HG03066 (cell line): Measurements from ENCODE around the gene SEC61G.
A peak's percentile ranks its signal among the peaks of the same experiment; 100 is the strongest.

Experiments used
- ATAC-seq: cut with Tn5 transposase; IDR thresholded peaks from one replicate; pipeline ENCODE4 v1.9.1; 2021; ENCODE audit warnings: low read depth; ENCODE audit not compliant: unreplicated experiment

Gene SEC61G

DNA sequence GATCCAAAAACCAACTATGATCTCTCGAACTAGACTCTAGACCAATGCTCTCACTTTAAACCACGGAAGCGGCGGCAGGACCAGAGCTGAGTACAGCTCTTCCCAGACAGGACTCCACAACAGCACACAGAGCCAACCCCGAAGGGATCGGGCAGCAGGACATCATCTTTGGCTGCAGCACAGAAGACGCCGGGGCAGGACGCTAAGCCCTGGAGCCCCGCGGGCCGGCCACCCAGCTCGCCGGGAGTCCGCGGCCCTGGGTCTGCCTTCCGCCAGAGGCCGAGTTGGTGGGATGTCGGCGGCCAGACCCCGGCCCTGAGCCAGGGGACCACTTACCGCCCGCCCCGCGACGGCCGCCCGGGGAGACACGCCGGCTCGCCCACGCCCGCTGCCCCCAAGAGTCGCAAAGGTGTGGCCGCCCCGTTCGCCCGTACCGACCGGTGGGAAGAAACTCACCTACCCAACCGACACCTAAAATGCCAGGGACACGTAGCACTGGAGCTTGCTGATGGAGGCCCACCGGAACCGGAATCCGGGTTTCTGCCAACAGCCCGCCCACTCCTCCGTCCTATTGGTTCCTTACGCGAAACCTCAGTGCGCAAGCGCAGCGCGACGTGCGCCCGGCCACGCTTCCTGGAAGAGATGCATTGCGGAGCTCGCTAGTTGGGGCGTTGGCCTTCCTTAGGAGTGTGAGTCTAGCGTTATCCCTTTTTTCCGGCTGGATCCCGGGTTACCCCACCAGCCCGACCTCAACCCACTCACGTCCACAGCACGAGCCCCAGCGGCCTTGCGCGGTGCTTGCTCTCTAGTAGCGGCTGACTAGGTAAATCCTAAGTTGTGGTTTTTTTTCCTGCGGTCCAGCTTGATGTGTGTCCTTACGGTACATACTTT is at the start of gene SEC61G:
Gene SEC61G (minus strand): TSS at position 510 of the 891 bp plus-strand sequence. CDS start 1,623 bp downstream, outside the sequence.
- ATAC-seq = peak; percentile 94

GRCh38 chr7:54802841-54803240 is 43.8 kb upstream of the SEC61G start:
- ATAC-seq = no peak

GRCh38 chr7:54802114-54802513 is 43.1 kb upstream of the SEC61G start:
- no peak for ATAC-seq

- no peak for ATAC-seq
Observed at GRCh38 chr7:54799792-54800191, 40.8 kb upstream of the SEC61G start.

GRCh38 chr7:54798530-54798929 is 39.5 kb upstream of the SEC61G start:
- ATAC-seq = no peak

DNA sequence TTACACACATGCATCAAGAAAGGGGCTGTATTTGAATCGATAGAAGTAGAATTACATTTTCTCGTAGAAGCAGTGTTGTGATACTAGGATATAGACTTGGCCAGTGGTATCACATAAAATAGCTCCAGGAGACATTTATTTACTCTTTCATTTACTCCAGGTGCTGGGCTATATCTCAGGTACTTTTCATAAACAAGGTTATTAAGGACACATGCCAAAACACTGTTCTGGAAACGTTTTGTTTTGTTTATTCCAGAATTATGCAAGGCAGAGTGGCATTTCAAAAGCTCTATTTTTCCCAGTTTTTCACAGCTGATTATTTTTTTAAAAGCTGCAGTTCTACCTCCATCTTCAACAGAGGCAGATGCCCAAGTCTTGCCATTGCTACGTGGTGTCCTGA is 37.8 kb upstream of the SEC61G start:
- no peak for ATAC-seq

DNA sequence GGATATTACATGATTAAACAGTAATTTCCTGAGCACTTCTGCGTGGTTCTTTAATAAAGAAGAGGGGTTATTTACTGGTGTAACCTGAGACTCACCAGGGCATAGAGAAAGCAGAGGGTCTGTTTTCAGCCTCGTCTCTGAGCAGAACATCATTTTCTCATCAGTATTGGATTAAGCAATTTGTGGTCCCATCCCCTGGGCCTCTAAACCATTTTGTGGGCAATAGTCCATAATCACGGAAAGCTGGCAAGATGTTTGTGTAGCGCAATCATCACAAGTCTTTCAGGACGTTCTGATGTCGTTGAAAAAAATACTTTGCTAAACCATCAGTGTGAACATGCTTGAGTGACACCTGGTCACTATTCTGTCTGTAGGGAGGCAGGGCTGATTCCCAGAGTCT is 37.1 kb upstream of the SEC61G start:
- ATAC-seq = no peak

DNA sequence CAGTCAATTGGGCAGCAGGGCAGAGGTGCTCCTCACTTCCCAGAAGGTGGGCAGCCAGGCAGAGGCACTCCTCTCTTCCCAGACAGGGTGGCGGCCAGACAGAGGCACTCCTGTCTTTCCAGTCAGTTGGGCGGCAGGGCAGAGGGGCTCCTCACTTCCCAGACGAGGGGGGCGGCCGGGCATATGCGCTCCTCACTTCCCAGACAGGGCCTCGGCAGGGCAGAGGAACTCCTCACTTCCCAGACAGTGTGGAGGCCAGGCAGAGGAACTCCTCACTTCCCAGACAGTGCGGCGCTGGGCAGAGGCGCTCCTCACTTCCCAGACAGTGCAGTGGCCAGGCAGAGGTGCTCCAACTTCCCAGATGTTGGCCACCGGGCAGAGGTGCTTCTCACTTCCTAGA is 33.4 kb upstream of the SEC61G start:
- ATAC-seq = no peak

GRCh38 chr7:54788664-54789063 is 29.7 kb upstream of the SEC61G start:
- ATAC-seq = no peak

DNA sequence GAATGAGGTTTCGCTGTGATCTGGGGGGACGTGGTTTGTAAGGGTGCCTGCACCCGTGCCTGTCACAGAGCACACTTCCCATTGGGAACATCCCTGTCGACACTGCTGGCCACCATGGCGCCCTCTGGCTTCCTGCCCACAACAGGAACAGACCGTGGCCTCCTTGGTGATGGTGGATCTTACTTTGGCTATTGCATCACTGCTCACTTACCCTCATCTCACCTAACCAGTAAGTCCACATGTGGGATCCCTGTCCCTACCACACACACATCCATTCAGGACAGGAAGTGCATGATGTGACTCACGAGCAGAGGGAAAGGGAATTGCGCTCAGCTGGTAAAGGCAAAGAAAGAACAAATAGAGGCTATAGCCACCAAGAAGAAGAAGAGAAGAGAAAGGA is 26.2 kb upstream of the SEC61G start:
- ATAC-seq = no peak

DNA sequence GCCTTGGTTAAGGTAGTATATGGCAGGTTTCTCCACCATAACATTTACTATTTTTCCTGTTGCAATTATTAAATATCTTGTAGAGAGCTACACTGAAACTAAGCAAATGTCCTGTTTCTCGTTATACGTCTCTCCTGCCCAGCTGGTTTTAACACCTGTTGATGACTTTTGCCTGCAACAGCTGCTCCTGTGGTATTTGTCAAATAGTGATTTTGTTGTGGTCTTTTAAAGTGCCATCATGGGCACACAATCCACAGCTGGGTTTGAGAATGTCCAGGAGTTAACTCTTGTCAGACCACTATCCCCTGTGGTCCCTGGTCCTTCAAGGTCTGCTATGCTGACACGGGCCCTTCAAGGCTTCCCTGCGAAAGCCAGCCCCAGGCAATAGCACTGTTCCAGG is 24.9 kb upstream of the SEC61G start:
- no peak for ATAC-seq

DNA sequence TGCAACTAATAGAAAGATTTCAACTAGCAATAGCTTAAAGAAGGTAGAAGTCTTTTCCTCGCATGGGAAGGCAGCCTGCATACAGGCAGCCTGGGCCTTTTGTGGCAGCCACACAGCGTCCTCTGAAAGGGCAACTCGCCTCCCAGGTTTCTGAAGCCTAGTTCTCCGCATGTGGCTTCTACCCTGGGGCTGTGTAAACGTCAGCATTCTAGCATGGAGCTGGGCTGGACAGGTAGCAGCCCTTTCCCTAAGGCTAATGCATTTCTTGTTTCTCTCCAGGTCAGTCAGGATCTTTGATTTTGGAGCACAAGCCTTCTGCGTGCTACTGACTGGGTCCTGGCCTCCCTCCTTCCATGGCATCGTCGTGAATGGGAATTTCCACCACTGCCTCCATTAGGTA is 23.8 kb upstream of the SEC61G start:
- no peak for ATAC-seq

GRCh38 chr7:54782314-54782713 is 23.3 kb upstream of the SEC61G start:
- no peak for ATAC-seq

DNA sequence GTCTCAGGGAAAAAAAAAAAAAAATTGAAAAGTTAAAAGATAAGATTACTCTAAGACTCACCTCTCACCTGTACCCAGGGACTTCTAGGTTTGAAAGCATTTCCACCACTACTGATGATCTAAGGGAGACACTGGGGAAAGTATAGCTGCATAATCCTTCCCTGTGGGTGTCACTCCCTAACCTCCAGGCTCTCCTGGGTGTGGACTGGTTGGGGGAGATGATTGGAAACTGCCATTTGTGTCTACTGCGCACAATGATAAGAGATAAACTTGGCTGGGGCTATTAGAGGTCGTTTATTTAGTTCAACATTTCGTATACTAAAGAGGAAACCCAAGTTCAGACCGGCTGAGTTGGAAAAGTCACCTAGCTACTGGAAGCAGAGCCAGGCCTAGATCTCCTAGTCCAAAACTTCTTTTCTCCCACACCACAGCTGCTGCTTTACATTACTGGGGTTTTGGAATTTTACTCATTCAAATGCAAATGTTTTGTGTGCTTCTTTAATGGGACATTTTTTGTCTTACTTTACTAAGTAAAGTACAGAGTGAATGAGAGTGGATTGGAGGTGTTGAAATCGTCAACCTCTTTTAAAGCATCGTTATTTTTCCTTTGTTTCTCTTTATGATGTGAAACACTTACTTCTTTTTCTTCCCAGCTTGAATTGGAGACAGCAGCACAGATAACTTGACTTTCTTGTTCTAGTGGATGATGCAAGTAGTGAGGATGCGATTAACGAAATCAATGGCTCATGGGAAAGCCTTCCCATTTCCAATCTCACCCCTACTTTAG is 22.3 kb upstream of the SEC61G start:
- ATAC-seq = no peak

DNA sequence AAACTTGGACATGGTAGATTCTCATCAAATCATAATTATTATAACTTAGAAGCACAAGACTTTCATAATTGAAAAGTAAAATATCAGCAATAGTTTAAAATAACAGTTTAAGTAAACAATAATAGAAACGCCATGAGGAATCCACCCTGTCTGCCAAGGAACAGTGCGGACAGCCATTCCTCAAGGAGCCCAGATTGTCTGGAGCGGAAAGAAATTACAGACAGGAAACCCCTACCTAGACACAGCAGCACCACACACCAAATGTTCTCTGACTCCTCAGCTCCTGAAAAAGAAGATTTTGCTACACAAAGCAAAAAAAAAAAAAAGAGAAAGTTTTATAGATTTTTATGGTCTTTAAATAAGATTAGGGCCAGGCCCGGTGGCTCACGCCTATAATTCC is 21.5 kb upstream of the SEC61G start:
- ATAC-seq = no peak

GRCh38 chr7:54778696-54779540 is 19.9 kb upstream of the SEC61G start:
- no peak for ATAC-seq

DNA sequence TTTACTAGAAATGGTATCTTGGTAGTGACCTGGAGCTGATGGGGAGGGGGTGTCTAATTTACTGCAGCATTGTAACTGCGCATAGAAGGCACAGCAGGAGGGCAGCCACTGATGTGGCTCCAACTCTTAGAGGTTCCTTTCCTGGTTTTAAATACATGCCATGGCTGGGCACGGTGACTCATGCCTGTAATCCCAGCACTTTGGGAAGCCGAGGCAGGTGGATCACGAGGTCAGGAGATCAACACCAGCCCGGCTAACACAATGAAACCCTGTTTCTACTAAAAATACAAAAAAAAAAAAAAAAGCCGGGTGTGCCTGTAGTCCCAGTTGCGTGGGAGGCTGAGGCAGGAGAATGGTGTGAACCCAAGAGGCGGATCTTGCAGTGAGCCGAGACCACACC is 19.2 kb upstream of the SEC61G start:
- no peak for ATAC-seq

DNA sequence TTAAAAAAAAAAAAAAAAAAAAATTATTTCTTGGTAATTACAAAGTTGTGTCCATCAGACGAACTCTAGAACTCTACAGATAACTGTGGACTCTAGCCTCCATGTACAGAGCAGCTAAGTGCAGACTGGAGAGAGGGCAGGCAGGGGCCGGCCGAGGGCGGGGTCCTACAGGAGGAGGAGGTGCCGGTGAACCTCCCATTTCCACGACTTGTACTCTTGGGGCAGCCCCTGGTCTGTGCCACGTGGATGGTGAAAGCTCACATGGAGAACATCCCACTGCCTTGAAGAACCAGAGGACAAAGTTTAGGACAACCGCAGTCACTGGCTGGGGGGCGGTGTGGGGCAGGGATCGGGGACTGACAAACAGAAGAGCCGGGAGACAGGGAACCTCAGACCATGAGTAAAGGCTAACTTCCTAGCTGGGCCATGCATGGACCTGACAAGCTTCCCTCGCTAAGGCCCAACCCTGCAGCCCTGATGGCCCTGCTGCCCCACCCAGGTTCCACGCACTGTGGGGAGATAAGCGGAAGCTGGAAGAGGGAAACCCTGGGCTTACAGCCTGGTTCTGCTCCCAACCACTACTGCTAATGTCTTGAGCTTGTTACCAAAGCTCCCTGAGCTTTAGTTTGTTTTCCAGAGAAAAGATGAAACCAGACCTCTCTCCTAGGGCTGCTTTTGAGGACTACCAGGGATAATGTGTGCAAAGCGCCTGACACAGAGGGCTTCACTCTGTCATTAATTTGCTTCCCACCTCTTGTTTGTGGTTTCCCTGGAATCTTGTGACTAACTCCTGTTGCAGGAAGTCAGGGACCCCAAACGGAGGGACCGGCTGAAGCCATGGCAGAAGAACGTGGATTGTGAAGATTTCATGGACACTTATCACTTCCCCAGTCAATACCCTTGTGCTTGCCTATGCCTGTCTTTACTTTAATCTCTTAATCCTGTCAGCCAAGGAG is 16.1 kb upstream of the SEC61G start:
- no peak for ATAC-seq

DNA sequence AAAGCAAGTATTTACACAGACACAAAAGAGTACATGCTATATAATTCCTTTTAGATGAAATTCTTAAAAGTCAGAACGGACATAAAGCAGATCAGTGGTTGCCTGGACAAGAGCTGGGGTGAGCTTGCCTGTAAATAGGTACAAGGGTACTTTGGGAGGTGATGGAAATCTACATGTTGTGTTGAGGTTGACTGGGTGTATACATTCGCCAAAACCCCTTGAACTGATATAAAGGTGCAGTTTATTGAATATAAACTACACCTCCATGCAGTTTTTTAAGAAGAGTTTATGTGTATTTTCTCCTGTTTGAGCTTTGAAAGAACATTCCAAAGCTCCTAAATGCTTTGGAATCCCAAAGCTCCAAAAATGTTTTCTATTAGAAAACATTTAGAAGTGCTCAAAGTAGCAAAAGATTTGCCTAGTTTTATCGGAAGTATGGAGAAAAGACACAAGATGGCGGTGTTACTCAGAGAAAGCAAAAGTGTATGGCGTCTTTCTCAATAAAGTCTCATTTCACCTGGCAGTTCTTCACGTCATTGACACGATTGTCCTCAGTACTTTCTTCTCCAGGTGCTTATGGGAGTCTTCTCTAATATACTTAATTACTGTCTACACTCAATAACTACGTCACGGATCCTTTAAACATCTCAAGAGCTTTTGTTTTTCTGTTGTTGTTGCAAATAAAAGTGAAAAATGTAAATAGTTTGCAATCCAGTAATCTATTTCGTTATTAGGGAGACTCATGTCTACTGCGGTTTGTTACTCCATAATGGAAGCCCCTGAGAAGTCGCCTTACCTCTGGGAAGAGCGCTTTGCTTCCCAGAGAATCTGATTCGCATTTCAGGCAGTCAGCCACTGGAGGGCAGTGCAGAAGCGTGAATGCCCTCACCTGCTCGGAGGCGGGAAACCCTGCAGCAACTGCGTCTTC is 14.7 kb upstream of the SEC61G start:
- peak; percentile 90 for ATAC-seq
